ENCODE results near the gene OPN4.

Gene OPN4

DNA sequence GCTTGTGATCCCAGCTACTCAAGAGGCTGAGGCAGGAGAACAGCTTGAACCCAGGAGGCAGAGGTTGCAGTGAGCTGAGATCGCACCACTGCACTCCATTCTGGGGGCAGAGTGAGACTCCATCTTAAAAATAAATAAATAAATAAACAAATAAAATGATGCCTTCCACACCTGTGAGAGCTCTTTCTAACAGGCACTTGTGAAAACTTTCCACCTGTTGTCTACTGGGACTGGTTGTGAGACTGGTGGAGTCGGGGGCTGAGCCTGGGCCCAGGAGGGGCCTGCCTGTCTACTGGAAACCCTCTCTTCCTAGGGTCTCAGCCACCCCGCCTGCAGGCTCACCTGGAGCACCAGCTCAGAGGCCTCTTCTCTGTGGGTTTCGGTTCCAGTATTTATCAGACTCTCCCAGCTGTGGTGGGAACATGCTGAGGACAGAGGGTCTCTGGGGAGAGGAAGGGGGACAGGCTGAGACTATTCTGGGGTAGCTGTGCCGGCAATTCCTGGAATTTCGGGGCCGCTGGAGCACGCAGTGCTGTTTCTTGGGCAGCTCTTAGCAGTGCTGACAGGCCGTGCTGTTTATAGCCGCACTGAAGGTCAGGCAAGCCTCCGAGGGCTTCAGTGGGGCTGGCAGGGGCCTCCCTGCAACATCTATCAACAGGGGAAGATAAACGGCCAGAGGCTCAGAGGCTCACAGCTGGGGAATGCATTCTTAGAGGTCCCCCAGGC, 17.8 kb downstream of the OPN4 start:
- TF ChIP-seq, protein P1, sequence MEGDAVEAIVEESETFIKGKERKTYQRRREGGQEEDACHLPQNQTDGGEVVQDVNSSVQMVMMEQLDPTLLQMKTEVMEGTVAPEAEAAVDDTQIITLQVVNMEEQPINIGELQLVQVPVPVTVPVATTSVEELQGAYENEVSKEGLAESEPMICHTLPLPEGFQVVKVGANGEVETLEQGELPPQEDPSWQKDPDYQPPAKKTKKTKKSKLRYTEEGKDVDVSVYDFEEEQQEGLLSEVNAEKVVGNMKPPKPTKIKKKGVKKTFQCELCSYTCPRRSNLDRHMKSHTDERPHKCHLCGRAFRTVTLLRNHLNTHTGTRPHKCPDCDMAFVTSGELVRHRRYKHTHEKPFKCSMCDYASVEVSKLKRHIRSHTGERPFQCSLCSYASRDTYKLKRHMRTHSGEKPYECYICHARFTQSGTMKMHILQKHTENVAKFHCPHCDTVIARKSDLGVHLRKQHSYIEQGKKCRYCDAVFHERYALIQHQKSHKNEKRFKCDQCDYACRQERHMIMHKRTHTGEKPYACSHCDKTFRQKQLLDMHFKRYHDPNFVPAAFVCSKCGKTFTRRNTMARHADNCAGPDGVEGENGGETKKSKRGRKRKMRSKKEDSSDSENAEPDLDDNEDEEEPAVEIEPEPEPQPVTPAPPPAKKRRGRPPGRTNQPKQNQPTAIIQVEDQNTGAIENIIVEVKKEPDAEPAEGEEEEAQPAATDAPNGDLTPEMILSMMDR (IDR thresholded peaks at IDR 0.05; ENCODE audit: borderline replicate concordance, extremely low read depth, low read length, poor library complexity, severe bottlenecking), result no peak
- DNase-seq, result no peak
- H3K9ac ChIP-seq (ENCODE audit: low read depth, low read length), result no peak overlapping the region
- H2AFZ ChIP-seq (ENCODE audit: low read depth, low read length), result no peak overlapping the region
- H3K27ac ChIP-seq (ENCODE audit: low read length), result no peak overlapping the region
- no peak for ATAC-seq (ENCODE audit: insufficient read depth, low read depth)
- H3K4me3 ChIP-seq (ENCODE audit: low read depth in 1 of 2, low read length in 2 of 2), result no peak overlapping the region
- no peaks in the 10 kb centered on the region; the same call in none of the 2 replicates for H4K20me1 ChIP-seq (ENCODE audit: insufficient read depth, low read length)
- H3K36me3 ChIP-seq (ENCODE audit: insufficient read depth, low read length), result no peaks in the 10 kb centered on the region
- no peaks in the 10 kb centered on the region for H3K79me2 ChIP-seq (ENCODE audit: insufficient read depth, low read length)
- H3K4me1 ChIP-seq (ENCODE audit: insufficient read depth, low read length), result no peaks in the 10 kb centered on the region
- H3K9me3 ChIP-seq (ENCODE audit: insufficient read depth, low read length, severe bottlenecking), result no peaks in the 10 kb centered on the region
- H3K4me2 ChIP-seq (ENCODE audit: insufficient read depth, low read length), result no peak overlapping the region
- H3K27me3 ChIP-seq (ENCODE audit: insufficient read depth, low read length, poor library complexity), result peaks cover 2% of the 10 kb centered on the region

DNA sequence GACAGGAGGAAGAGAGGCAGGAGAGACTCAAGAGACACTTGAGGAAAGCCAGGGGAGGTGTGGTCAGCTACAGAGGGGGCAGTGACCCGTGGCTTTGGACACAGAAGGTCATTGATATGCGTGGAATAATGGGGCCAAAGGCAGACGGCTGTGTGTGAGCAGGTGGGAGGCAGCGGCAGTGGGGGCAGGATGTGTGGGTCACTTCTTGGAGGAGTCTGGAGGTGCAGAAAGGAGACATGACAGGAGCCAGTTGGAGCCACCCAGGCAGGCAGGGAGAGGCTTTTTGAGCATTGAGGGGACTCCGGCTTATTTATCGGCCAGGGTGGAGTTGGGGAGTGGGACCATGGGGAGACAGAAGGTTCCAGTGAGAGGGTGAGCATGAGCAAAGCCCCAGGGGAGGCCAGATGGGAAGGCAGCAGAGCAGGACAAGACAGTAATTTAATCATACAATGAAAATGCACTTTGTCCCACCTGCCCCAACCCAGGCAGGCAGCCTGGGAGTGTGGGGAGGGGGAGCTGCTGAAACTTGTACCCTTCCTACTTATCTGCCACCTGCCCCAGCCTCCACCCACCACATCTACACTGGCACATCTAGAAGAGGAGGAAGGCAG, 19.0 kb downstream of the OPN4 start:
- H3K27ac ChIP-seq (ENCODE audit: low read length), result no peak overlapping the region
- H3K79me2 ChIP-seq (ENCODE audit: insufficient read depth, low read length), result no peaks in the 10 kb centered on the region
- H3K27me3 ChIP-seq (ENCODE audit: insufficient read depth, low read length, poor library complexity), result peaks cover 2% of the 10 kb centered on the region
- no peak overlapping the region for H3K4me3 ChIP-seq (ENCODE audit: low read depth in 1 of 2, low read length in 2 of 2)
- no peaks in the 10 kb centered on the region for H3K4me1 ChIP-seq (ENCODE audit: insufficient read depth, low read length)
- TF ChIP-seq, protein P1 (IDR thresholded peaks at IDR 0.05; ENCODE audit: borderline replicate concordance, extremely low read depth, low read length, poor library complexity, severe bottlenecking), result no peak
- no peak for TF ChIP-seq EZH2 (IDR thresholded peaks at IDR 0.05; ENCODE audit: borderline replicate concordance, low read depth, low read length, severe bottlenecking)
- no peak overlapping the region for H3K9ac ChIP-seq (ENCODE audit: low read depth, low read length)
- ATAC-seq (ENCODE audit: insufficient read depth, low read depth) (no peak), DNase-seq (no peak)
- H2AFZ ChIP-seq (ENCODE audit: low read depth, low read length), result no peak overlapping the region
- no peaks in the 10 kb centered on the region; the same call in none of the 2 replicates for H4K20me1 ChIP-seq (ENCODE audit: insufficient read depth, low read length)
- H3K4me2 ChIP-seq (ENCODE audit: insufficient read depth, low read length), result no peak overlapping the region
- H3K9me3 ChIP-seq (ENCODE audit: insufficient read depth, low read length, severe bottlenecking), result no peaks in the 10 kb centered on the region
- H3K36me3 ChIP-seq (ENCODE audit: insufficient read depth, low read length), result no peaks in the 10 kb centered on the region

DNA sequence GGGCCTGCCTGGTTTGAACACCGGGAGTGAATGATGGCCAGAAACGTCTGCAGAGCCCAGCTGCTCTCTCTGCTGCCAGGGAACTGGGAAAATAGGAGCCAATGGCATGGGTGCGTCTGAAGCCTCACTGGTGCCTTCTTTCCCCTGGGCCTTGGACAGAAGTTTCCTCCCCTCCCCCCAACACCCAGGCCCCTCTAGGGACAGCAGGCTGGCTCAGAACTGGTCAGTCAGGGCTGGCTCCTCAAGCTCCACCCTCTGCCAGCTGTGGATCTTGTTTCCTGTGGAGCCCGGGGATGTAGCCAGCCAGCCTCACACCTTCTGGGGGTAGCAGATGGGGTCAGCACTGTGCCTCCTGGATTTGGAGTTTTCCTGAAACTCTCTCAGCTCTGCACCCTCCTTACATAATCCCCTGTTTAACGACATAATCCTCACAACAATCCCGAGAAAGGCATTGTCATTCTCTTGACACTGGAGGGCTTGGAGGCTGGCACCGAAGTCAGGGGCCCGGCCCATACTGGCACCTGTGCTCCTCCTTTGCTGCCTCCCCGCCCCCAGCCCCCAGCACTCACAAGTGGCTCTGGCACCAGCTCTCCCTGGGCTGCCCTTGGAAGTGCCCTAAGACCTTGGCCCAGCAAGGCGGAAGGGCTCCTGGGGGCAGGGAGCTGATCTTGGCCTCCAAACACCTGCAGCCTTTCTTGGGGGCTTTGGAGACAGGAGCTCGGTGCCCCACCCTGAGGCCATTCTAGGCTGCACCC, 19.7 kb downstream of the OPN4 start:
- H3K9me3 ChIP-seq (ENCODE audit: insufficient read depth, low read length, severe bottlenecking), result no peaks in the 10 kb centered on the region
- TF ChIP-seq EZH2 (IDR thresholded peaks at IDR 0.05; ENCODE audit: borderline replicate concordance, low read depth, low read length, severe bottlenecking), result no peak
- TF ChIP-seq, protein P1 (IDR thresholded peaks at IDR 0.05; ENCODE audit: borderline replicate concordance, extremely low read depth, low read length, poor library complexity, severe bottlenecking), result no peak
- no peak overlapping the region for H3K9ac ChIP-seq (ENCODE audit: low read depth, low read length)
- no peaks in the 10 kb centered on the region; the same call in none of the 2 replicates for H4K20me1 ChIP-seq (ENCODE audit: insufficient read depth, low read length)
- no peaks in the 10 kb centered on the region for H3K4me1 ChIP-seq (ENCODE audit: insufficient read depth, low read length)
- H2AFZ ChIP-seq (ENCODE audit: low read depth, low read length), result no peak overlapping the region
- H3K27me3 ChIP-seq (ENCODE audit: insufficient read depth, low read length, poor library complexity), result peaks cover 2% of the 10 kb centered on the region
- DNase-seq (no peak), ATAC-seq (ENCODE audit: insufficient read depth, low read depth) (no peak)
- H3K79me2 ChIP-seq (ENCODE audit: insufficient read depth, low read length), result no peaks in the 10 kb centered on the region
- H3K27ac ChIP-seq (ENCODE audit: low read length), result no peak overlapping the region
- H3K4me3 ChIP-seq (ENCODE audit: low read depth in 1 of 2, low read length in 2 of 2), result no peak overlapping the region
- no peak overlapping the region for H3K4me2 ChIP-seq (ENCODE audit: insufficient read depth, low read length)
- H3K36me3 ChIP-seq (ENCODE audit: insufficient read depth, low read length), result no peaks in the 10 kb centered on the region
